Measurements from ENCODE around the gene KCTD19.

Gene KCTD19

DNA sequence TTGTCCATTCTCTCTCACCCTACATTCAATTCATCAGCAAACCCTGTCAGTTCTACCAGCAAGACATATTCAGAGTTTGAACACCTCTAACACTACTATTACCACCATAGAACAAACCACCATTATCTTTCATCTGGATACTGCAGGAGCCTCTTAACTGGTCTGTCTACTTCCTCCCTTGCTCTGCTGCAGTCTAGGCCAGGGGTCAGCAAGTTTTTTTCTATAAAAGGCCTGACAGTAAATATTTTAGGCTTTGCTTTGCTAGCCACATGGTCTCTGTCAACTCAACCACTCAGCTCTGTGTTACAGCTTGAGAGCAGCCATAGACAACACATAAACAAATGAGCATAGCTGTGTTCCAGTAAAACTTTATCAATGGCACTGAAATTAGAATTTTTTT lies 13.8 kb downstream of the KCTD19 start:
- DNase-seq: no peak

DNA sequence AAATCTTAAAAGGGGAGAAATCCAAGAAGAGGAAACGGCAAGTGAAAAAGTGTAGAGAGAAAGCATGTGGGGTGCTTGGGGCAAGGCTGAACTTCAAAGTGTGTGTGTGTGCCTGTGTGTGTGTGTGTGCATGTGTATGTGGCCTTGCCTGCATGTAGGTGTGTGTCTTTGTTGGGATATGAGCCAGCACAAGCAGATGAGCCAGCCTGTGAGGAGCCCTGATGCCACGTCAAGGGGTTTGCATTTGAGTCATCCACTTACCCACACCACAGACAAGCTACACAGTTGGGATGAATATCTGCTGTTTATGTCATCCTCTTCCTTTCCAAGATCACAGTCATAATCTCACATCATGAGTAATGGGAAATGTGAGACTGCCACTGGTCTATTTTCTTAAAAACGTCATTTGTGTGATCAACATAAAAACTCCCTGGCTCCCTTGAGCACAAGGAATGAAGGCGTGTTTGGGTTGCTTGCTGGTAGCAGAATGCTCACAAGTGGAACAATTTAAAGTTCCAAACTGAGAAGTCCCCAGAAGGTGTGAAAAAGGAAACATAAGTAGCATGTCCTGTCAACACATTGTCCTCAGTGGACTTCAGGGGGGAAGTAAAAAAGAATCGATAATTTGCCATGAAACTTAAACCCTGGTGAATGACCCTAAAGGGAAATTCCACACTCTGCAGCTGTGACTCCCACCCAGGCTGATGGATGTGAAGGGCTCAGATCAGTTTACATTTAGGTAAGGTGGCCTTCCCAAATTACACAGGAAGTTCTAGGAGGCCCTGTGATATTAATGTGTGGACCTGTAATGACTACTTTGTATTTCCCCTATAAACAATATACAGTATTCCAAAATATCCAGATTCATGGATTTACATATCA lies 14.7 kb downstream of the KCTD19 start:
- DNase-seq: peak; percentile 57 to 58

DNA sequence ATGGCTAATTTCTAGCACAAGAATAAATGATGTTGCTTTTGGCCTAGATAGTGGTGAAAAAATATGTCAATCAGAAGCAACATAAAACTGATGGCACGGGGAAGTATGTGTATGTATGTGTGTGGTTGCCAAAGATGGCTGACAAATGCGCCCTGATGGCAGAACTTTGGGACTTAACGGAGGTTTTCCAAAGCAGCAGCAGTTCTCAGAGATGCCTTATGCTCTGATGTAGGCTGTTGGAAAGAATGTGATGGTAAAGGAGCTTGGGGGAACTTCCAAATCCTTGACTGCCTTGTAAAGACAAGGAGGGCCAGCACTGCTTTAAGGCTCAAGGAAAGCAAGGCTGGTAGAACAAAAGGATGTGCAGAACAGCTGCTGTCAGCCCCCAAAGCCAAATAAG lies 16.0 kb downstream of the KCTD19 start:
- DNase-seq: no peak

DNA sequence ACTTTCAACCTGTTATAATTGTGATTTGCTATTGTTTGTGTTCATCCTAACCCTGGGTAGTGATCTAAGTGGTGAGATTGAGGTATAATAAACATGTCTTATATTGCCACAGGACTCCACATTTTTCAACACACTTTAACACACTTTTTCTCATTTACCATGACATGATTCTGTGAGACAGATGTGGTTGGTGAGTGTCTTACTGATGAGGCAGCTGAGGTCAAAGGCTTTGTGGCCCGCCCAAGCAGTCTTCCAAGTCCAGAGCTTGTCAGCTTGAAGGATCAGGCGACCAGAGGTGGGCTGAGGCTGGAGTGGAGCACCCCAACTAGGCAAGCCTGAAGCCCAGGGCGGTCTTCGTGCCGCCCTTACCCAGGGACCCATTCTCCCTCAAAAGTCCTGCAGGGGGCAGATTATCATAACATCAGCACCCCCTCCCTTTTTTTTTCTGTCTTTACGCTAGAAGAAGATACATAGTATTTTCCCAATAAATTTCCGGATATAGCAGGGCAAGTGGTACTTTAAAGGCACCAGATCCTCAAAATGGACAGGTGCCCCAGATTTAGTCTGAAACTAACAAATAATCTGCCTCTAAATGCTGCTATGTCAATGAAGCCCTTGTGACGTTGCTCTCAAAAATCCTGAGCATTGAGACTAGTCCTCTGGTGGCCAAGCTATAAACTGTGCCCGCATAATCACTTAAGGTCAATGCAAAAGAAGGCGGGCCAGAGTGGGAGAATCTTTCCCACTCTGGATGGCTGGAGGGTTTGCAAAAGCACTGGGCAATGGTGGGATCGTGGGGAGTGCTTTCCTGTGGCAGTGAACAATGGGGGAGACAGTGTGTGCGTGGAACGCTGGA lies 21.1 kb downstream of the KCTD19 start:
- DNase-seq: no peak

DNA sequence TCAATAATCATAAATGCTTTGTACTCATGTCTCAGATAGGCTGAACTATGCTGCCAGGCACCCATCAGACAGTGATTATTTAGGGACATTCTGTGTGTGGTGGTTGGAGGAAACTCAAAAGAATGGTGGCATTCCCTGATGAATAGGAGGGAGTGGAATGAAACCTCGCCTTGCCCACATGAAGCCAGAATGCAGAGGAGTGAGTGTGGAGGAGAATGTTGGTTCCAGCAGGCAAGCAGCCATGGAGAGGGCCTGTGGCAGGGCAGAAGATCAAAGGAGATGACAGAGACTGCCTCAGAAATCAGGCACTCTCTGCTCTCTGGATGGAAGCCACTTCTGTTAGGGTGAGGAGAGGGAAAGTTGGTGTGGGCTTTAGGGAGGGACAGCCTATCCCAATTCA lies 22.5 kb downstream of the KCTD19 start:
- DNase-seq: no peak

DNA sequence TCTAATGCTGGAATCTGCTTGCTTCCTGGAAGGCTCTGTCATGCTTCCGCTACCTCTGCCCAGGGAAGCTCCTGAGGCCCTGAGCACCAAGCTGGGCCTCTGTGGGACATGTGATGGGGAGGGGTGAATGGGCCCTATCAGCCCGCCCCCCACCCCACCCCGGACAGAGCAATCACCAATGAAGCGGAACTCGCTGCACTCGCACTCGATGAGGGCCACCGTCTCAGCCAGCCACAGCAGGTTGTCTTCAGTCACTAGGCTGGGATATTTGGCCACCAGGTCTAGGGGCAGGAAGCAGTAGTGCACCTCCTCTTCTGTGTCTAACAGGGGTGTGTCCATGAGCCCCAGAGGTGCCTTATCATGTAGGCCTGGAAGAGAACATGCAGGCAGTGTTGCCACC lies 23.6 kb downstream of the KCTD19 start:
- no peak for DNase-seq

DNA sequence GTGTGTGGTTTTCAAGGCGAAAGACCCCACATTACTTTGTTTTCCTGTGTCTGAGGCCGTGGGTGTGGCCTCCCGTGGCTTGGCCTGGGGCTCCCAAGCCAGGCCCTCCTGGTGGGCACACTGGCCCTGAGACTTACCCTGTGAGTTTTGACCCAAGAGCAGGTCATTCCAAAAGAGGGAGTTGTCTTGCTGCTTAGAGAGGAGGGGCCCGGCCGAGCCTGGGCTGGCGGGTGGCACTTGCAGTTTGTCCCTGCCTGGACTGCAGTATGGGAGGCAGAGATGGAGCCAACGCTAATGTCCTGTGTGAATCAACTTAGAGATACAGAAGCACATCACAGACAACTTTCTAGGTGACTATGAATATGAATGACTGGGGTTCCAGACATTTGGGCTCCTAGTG lies 24.5 kb downstream of the KCTD19 start:
- no peak for DNase-seq

DNA sequence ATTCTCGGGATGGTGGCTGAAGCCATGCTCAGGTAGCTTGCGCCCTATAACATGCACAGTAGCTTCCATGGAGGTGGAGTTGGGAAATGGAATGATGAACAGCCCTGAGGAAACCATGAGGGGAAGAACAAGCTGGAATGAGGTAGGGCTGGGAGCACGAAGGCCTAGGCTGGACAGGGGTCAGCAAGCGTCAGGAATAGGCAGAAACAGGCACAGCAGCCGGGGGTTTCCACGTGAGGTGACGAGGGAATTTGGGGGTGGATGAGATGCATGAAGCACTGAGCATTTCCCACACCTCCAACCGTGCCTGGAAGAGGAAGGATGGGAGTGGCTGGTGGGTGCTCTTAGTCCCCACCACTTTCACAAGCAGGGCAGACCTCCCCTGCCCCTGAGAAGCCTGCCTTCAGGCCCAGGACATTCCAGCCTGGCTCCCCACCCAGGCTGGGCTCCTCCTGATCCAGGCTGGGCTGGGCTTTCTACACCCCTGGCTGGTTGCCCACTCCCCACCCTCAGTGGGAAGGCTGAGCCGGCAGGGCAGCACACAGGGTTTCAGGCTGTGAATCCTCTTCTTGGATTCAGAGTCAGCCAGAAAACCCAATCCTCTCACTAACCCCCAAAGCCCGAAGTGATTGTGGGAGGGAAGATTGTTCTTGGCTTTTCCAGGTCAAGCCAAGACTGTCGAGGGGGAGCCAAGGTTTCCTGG lies 25.3 kb downstream of the KCTD19 start:
- no peak for DNase-seq

DNA sequence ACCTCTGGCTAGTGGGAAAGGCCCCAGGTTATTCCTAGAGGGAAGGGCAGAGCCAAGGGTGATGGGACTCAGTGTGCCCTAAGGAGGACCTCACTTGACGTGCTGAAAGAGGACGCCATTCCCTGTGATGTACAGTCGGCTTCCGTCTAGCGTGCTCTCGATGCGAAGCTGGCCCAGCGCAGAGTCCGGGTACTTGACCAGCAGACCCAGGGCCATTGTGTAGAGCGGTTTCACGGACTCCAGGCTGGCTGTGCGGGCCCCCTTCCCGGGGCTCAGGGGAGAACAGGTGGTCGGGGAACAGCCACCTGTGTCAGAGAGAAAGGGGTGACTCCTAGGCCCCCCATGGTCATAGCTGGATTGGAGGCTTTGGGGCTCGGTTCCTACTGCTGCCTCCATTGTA lies 27.3 kb downstream of the KCTD19 start:
- DNase-seq: no peak

DNA sequence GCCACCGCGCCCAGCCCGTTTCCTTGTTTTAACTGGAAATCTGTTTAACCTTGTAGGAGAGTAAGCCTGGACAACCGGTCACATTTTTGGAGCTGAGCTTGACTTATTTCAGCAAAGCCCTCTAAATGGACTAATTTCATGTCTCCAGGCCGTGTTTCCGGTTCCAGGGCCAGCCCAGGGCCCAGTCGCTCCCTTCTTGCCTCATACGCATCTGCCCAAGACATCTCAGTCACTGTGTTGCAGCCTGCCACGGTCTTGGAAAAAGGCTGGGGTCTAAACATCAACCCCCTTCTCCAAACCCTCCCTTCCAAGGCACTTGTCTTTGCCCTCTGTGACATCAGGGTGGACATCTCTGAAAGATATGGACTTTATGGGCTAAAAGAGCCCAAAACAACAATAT lies 28.3 kb downstream of the KCTD19 start:
- DNase-seq: no peak

DNA sequence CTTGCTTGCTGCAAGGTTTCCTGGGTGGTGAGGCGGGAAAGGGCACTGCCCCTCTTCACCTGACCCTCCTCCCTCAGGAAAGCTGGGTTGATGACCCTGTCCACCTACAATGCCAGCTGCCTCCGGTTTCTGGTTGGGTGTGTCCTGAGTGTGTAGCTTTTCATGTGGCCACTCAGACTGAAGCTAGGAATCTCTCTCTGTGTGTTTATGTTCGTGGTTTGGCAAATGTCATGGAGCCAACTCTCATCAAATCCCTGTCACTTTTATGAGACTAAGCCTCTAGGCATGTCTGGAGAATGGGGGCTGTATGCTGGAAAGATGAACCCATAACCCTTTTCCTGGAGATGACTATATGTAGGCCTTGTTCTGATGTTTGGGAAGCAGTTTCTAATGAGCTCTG lies 30.1 kb downstream of the KCTD19 start:
- DNase-seq: no peak

DNA sequence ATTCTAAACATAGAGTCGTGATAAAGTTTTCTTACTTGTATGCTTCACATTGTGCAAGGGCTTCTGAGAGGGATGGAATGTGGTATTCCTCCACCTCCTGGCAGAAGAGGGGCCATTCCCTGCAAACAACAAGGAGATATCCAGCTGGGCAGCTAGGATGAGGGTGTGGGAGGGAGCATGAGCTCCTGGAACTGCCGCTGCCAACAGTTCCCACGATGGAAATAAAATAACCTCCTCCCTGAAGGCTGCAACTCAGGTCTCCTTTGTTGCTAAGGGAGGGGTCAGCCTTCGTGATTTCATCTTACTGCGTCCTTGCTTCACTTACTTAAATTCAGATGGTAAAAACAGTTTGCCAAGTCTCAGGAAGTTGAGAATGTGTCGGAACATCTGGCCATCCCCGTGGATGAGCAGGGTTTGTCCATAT lies 31.6 kb downstream of the KCTD19 start:
- DNase-seq: no peak

DNA sequence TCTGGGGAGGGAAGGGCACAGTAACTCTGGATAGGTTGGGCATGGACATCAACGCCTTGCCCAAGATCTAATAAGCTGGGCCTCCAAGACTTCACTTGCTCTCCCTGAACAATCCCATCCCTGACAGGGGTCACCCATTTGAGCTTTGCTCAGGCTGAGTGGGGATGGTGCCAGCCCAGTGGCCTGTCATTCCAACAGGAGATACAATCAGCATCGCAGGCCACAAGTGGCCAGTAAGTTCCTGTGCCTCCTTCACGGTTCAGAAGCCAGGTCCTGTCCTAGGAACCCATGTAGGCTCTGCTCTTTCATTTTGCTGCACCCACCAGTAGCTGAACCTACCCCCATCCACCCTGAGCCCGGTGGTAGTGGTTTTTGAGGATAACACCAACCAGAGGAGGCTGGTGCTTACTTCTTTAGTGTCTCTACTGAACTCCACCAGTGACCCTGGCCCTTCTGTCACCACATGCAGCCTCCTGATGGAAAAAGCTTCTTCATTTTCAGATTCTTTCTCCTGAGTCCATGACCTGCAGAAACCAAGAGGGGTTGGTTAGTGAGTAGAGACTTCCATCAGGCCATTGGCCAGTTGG lies 32.3 kb downstream of the KCTD19 start:
- no peak for DNase-seq

DNA sequence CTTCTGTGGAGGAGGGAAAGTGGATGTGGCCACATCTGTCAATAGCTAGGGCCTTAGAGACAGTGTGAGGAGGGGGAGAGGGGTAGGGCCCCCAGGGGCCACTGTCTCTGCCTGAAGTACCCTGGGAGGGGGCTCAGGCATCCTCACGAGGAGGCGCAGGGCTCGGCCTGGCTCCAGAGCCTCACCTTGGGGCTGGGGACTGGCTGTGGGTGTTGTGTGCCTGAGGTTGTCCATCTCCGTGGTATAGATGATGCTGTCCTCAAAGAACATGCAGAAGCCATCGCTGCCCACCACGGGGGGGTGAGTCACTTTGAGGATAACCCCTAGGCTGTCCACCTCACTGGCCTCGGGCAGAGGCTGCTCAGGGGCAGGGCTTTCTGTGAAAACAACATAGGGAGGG lies 35.1 kb downstream of the KCTD19 start:
- DNase-seq: no peak

DNA sequence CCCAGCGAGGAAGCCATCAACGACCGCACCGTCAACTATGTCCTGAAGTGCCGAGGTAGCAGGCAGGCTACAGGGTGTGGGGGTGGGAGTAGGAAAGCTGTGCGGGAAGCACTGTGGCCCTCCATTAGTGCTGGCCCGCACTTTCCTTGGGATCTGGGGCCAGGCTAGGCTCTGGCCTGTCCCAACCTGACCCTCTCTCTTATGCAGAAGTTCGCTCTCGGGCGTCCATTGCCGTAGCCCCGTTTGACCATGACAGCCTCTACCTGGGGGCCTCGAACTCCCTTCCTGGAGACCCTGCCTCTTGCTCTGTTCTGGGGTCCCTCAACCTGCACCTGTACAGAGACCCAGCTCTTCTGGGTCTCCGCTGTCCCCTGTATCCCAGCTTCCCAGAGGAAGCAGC lies 38.6 kb downstream of the KCTD19 start:
- DNase-seq: no peak

DNA sequence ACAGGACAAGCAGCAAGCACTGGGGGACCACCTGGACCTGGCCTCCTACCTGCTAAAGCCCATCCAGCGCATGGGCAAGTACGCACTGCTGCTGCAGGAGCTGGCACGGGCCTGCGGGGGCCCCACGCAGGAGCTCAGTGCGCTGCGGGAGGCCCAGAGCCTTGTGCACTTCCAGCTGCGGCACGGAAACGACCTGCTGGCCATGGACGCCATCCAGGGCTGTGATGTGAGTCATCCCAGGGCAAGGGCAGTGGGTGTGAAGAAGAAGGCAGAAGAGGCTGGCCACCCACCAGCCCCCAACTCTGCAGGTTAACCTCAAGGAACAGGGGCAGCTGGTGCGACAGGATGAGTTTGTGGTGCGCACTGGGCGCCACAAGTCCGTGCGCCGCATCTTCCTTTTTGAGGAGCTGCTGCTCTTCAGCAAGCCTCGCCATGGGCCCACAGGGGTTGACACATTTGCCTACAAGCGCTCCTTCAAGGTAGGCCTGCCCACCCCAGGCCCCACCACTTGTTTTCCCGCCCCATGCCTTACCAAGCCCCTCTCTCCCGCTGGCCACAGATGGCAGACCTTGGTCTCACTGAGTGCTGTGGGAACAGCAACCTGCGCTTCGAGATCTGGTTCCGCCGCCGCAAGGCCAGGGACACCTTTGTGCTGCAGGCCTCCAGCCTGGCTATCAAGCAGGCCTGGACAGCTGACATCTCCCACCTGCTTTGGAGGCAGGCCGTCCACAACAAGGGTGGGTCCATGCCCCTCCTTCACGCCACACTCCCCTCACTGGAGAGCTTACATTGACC lies 39.9 kb downstream of the KCTD19 start:
- DNase-seq: no peak

DNA sequence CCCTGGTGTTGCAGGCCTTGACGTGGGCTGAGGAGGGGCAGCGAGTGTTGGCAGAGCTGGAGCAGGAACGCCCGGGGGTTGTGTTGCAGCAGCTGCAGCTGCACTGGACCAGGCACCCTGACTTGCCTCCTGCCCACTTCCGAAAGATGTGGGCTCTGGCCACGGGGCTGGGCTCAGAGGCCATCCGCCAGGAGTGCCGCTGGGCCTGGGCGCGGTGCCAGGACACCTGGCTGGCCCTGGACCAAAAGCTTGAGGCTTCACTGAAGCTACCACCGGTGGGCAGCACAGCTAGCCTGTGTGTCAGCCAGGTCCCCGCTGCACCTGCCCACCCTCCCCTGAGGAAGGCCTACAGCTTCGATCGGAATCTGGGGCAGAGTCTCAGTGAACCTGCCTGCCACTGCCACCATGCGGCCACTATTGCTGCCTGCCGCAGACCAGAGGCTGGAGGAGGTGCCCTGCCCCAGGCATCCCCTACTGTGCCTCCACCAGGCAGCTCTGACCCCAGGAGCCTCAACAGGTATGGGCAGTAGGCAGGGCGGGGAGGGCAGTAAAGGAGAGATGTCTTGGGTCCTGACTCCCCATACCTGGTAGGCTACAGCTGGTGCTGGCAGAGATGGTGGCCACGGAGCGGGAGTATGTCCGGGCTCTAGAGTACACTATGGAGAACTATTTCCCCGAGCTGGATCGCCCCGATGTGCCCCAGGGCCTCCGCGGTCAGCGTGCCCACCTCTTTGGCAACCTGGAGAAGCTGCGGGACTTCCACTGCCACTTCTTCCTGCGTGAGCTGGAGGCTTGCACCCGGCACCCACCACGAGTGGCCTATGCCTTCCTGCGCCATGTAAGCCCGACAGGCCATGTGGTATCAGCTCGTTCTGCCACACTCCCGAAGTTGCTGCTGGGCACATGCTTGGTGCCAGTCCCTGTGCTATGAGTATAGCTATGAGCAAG lies 41.6 kb downstream of the KCTD19 start:
- no peak for DNase-seq

DNA sequence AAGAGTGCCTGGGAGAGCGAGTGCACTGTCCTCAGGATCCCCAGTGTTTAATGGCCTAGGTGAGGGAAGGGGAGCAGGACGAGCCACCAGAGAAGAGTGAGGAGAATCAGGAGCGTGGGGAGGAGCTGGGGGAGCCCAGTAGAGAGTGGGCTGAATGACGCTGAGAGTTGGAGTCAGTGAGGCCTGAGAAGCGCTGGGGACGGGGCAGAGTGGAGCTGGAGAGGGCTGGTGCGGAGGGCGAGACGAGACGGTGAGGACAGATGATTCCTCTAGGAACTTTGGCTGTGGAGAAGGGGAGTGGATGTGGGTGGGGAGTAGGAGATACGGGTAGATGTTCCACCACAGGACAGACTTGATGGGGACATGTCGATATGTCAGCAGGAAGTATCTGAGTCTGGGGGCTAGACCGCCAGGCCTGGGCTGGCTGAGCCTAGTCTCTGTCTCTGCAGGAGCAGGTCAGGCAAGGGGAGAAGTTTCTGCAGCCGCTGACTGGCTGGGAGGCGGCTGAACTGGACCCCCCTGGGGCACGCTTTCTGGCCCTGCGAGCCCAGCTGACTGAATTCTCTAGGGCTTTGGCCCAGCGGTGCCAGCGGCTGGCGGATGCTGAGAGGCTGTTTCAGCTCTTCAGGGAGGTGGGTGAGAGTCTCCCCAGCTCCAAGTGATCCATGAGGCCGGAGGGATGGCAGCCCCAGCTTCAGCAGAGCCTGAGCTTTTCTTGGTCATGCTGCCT lies 42.5 kb downstream of the KCTD19 start:
- no peak for DNase-seq

DNA sequence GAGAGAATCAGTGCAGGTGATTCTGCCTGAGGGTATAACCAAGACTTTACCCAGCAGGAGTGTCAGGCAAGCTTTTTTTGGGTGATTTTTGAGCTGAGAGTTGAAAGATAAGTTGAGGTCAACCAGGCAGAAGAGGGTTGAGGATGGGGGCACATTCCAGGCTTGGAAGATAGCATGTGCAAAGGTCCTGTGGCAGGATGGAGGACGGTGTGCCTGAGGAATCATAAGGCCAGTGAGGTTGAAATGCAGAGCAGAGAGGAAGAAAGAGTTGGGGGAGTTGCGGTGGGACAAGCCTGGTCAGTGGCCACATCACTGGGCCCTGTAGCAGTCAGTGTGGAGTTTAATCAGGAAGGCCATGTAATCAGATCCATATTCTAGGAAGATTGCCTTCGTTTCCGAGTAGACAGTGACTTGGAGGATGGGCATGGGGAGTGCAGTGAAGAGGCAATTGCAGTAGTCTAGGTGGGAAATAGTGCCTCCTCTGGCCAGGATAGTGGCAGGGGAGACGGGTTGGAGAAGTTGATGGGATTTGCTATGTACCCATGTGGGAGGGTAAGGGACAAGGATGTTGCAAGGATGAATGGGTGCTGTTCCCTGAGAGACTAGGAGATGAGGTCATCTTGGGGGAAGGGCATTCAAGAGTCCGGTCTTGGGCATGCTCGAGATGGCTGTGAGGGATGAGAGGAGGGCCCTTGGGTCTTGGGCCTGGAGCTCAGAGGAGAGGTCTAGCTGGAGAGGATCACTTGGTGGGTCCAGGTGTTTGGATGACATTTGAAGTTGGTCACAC lies 43.3 kb downstream of the KCTD19 start:
- no peak for DNase-seq

DNA sequence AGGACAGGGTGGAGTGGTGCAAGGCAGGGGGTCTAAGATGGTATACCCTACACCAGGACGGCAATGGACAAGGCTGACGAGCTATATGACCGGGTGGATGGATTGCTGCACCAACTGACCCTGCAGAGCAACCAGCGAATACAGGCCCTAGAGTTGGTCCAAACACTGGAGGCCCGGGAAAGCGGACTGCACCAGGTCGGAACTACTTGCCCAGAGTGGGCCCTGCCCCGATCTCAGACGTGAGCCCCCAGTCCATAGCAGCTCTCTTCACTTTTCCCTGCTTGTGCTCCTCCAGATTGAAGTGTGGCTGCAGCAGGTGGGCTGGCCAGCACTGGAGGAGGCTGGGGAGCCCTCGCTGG lies 44.1 kb downstream of the KCTD19 start:
- no peak for DNase-seq

Data from activated CD4-positive, alpha-beta T cell treated with anti-CD3 and anti-CD28 coated beads, Interleukin-2, amount 50 U/mL, for 4 hours (primary cell).